Nephron progenitor cell (in vitro differentiated cells): ENCODE data around the gene TAF10.

Source experiments
- DNase-seq: peaks from one replicate; pipeline ENCODE4 v3.0.0; 2021
- H3K27ac Mint-ChIP-seq: 2 replicates; pipeline ENCODE4 v1.8.0; 2021; ENCODE audit warnings: mild to moderate bottlenecking, moderate library complexity, mixed read lengths
- H3K27me3 Mint-ChIP-seq: 2 replicates; pipeline ENCODE4 v1.8.0; 2021; ENCODE audit warnings: mild to moderate bottlenecking, low read depth, mixed read lengths; ENCODE audit not compliant: poor library complexity
- H3K36me3 Mint-ChIP-seq: 2 replicates; pipeline ENCODE4 v1.8.0; 2021; ENCODE audit warnings: low read depth, mixed read lengths
- H3K4me1 Mint-ChIP-seq: 2 replicates; pipeline ENCODE4 v1.8.0; 2021; ENCODE audit warnings: mixed read lengths
- H3K4me3 Mint-ChIP-seq: 2 replicates; pipeline ENCODE4 v1.8.0; 2021; ENCODE audit warnings: mild to moderate bottlenecking, moderate library complexity, mixed read lengths
- H3K9me3 Mint-ChIP-seq: 2 replicates; pipeline ENCODE4 v1.8.0; 2021; ENCODE audit warnings: mild to moderate bottlenecking, moderate library complexity, mixed read lengths
- TF ChIP-seq, protein P1 (sequence below): fragments of 200-600 bp; sonication (generic); IDR thresholded peaks from 2 replicates; pipeline ENCODE4 v1.5.0; 2021; ENCODE audit warnings: antibody characterized with exemption

TAF10 gene

DNA sequence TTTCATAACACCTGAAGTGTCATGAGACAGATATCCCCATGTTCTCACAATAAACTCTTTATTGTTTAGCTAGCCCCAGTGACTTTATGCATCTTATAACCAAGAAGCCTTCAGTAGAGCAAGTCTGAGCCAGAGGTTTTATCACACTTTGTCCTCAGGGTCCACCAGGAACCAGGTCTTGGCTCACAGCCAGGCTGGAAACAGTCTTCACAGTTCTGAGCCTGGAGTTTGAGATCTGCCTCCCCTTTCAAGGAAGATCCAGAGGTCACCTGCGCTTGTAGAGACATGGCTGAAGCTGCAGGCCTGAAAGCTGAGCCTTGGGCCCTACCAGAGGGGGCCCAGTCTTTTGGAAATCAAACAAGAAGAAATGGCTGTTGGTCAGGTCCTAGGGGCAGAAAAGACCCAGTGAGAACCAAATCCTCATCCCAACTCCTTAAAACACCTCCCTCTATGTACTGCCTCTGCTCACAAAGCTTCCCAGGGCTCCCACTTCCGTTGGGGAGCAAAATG lies 12.1 kb downstream of the TAF10 start:
- Mint-ChIP-seq H3K27ac (no peak overlapping the region), H3K36me3 (peaks cover 35% of the 10 kb centered on the region), H3K4me1 (peaks cover 12% of the 10 kb centered on the region), H3K9me3 (no peaks in the 10 kb centered on the region), H3K4me3 (no peak overlapping the region), H3K27me3 (peaks cover 2% of the 10 kb centered on the region)
- no peak for DNase-seq
- TF ChIP-seq, protein P1, sequence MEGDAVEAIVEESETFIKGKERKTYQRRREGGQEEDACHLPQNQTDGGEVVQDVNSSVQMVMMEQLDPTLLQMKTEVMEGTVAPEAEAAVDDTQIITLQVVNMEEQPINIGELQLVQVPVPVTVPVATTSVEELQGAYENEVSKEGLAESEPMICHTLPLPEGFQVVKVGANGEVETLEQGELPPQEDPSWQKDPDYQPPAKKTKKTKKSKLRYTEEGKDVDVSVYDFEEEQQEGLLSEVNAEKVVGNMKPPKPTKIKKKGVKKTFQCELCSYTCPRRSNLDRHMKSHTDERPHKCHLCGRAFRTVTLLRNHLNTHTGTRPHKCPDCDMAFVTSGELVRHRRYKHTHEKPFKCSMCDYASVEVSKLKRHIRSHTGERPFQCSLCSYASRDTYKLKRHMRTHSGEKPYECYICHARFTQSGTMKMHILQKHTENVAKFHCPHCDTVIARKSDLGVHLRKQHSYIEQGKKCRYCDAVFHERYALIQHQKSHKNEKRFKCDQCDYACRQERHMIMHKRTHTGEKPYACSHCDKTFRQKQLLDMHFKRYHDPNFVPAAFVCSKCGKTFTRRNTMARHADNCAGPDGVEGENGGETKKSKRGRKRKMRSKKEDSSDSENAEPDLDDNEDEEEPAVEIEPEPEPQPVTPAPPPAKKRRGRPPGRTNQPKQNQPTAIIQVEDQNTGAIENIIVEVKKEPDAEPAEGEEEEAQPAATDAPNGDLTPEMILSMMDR = no peak

DNA sequence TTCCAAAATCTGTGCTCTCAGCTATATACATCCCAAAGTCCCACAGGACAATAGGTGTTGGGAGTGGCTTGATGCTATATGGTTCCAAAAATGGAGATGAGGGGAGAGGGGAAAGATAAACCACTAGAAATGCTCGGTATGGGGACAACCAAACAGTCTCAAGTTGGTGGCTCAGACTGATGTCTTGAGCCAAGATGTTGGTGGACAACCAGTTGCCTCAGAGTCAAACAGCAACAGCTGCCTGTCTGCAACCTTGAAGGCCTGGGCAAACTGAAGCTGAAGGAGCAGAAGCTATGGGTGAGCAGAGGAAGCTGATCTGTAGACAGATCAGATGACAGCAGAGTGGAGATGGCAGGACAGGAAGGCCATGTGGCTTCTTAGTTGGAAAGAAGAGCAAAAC lies 12.6 kb downstream of the TAF10 start:
- TF ChIP-seq, protein P1 = no peak
- H3K36me3 Mint-ChIP-seq = peaks cover 36% of the 10 kb centered on the region
- DNase-seq = no peak
- H3K27me3 Mint-ChIP-seq = peaks cover 5% of the 10 kb centered on the region
- H3K4me3 Mint-ChIP-seq = no peak overlapping the region
- no peak overlapping the region for H3K27ac Mint-ChIP-seq
- H3K9me3 Mint-ChIP-seq = no peaks in the 10 kb centered on the region
- H3K4me1 Mint-ChIP-seq = peaks cover 12% of the 10 kb centered on the region

GRCh38 chr11:6598555-6598954 lies 13.5 kb downstream of the TAF10 start:
- H3K9me3 Mint-ChIP-seq = no peaks in the 10 kb centered on the region
- H3K4me1 Mint-ChIP-seq = peaks cover 12% of the 10 kb centered on the region
- DNase-seq = no peak
- H3K27ac Mint-ChIP-seq = no peak overlapping the region
- H3K4me3 Mint-ChIP-seq = no peak overlapping the region
- TF ChIP-seq, protein P1 = no peak
- H3K36me3 Mint-ChIP-seq = peaks cover 41% of the 10 kb centered on the region
- peaks cover 6% of the 10 kb centered on the region for H3K27me3 Mint-ChIP-seq

- no peaks in the 10 kb centered on the region for H3K9me3 Mint-ChIP-seq
- no peak overlapping the region for H3K4me3 Mint-ChIP-seq
- H3K4me1 Mint-ChIP-seq = peaks cover 12% of the 10 kb centered on the region
Measured at GRCh38 chr11:6596239-6596877, 15.7 kb downstream of the TAF10 start.

GRCh38 chr11:6594142-6594768 lies 17.8 kb downstream of the TAF10 start:
- H3K36me3 Mint-ChIP-seq = peaks cover 50% of the 10 kb centered on the region
- peak overlapping the region; percentile 5 for H3K27ac Mint-ChIP-seq
- peaks cover 12% of the 10 kb centered on the region for H3K4me1 Mint-ChIP-seq
- no peak overlapping the region for H3K4me3 Mint-ChIP-seq
- H3K27me3 Mint-ChIP-seq = peaks cover 3% of the 10 kb centered on the region
- no peaks in the 10 kb centered on the region for H3K9me3 Mint-ChIP-seq
- no peak for DNase-seq
- TF ChIP-seq, protein P1 = no peak

More at GRCh38 chr11:6596239-6596877, 15.7 kb downstream of the TAF10 start:
- peaks cover 46% of the 10 kb centered on the region for H3K36me3 Mint-ChIP-seq
- H3K27ac Mint-ChIP-seq = peak overlapping the region; percentile 9
- DNase-seq = no peak
- TF ChIP-seq, protein P1 = no peak
- H3K27me3 Mint-ChIP-seq = peaks cover 3% of the 10 kb centered on the region
